Stimulated activated CD4-positive, alpha-beta T cell treated with anti-CD3 and anti-CD28 coated beads, Interleukin-15, amount 100 ng/mL, for 24 hours (primary cell): Measurements from ENCODE around the gene ACSL6.
"Not testable (repeated sequence)": the region's sequence is repeated elsewhere in the genome, so short reads cannot be mapped to it uniquely, and the experiment has no call there.

ENCODE experiments used
- DNase-seq: peaks from one replicate; pipeline ENCODE4 v3.0.0-alpha.2; 2020

ACSL6 gene

DNA sequence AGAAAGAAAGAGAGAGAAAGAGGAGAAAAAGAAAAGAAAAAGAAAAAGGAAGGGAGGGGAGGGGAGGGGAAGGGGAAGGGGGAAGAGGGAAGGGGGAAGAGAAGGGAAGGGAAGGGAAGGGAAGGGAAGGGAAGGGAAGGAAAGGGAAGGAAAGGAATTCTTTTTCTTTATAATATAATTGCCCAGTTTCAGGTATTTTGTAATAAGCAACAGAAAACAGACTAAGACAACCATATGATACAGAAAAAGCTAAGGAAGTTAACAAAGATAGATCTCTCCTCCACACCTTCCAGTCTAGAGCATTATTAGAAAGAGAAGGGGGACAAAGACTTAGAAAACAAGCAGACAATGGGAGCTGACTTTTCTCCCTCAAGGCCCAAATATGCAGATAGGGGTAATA, 97.0 kb downstream of the ACSL6 start:
- DNase-seq = no peak

DNA sequence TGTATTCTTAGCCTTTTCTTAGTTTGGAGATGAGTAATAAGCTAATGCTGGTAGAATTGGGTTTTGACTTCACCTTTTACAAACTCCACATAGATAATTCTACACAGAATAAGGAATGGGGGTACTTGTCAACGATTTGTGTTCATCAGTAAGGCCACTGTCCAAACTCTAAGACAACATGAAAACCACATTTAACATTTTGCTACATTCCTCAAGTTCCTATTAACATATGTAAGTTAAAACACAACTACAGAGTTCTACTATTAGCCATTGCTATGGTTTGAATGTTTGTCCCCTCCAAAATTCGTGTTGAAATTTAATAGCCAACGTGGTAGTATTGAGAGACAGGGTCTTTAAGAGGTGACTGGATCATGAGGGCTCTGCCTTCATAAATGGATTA, 97.9 kb downstream of the ACSL6 start:
- no peak for DNase-seq

DNA sequence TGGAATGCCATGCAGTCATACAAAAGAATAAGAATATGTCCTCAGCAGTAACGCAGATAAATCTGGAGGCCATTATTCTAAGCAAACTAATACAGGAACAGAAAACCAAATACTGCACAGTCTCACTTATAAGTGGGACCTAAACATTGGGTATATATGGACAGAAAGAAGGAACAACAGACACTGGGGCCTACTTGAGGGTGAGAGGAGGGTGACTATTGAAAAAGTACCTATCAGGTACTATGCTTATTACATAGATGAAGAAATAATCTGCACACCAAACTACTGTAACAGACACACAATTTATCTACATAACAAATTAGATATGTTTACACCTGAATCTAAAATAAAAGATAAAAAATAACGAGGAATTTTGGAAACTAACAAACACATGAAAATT, 104.8 kb downstream of the ACSL6 start:
- no peak for DNase-seq

DNA sequence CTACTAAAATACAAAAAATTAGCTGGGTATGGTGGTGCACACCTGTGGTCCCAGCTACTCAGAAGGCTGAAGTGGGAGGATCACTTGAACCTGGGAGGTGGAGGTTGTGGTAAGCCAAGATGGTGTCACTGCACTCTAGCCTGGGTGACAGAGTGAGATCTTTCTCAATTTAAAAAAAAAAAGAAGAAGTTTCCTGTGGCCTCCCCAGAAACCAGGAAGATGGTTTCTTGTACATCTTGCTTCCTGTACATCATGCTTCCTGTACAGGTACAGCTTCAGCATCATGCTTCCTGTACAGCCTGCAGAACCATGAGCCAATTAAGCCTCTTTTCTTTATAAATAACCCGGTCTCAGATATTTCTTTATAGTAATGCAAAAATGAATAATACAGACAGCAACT, 109.2 kb downstream of the ACSL6 start:
- not testable (repeated sequence) for DNase-seq
